HepG2 (cell line): ENCODE measurements around the gene SLC7A8. TPM values are rescaled to one million over a fixed set of nuclear protein-coding genes. Genes with fewer than 3 reads are reported as not detected.

Source experiments
- ATAC-seq: fragments of 200-7000 bp; cut with Tn5 transposase; 3 replicates; pipeline ENCODE4 v1.9.1; 2020; ENCODE audit warnings: mild to moderate bottlenecking, moderate library complexity
- BruUV-seq: library from RNA; stranded (reverse); fragments of 400-500 nt; replicated peaks from 2 replicates; lab custom pipeline; 2021; lab: Mats Ljungman, UMichigan
- CTCF ChIA-PET: fragments of 300-600 bp; formaldehyde crosslinking; extraction: SDS; loops from one replicate; lab custom pipeline; 2021; ENCODE audit warnings: low total read pairs, inconsistent platforms, low intra/inter-chr PET ratio; lab: Yijun Ruan, JAX
- POLR2A ChIA-PET: fragments of 350-600 bp; sonication (Branson Sonifier 250); formaldehyde crosslinking; loops from one replicate; lab custom pipeline; 2020; ENCODE audit warnings: antibody characterized with exemption, inconsistent platforms; lab: Yijun Ruan, JAX
- DNase-seq: peaks from one replicate; pipeline ENCODE4 v3.0.0-alpha.2; 2015; ENCODE audit warnings: low spot score
- FAIRE-seq: peaks from 3 replicates; lab custom pipeline; 2011; peaks lifted over from hg19 to GRCh38; lab: Jason Lieb, UNC
- H2AFZ ChIP-seq: one replicate; pipeline ENCODE4 v1.6.1; 2011; ENCODE audit warnings: low read length, inconsistent platforms
- H3K27ac ChIP-seq: fragments of 300-600 bp; 3 replicates; pipeline ENCODE4 v1.8.0; 2011; ENCODE audit warnings: mixed run types, mild to moderate bottlenecking, mixed read lengths, low read length, inconsistent platforms; ENCODE audit not compliant: insufficient read depth; ENCODE audit errors: extremely low read length
- H3K27me3 ChIP-seq, 2 experiments: fragments of 200-600 bp in 1 of 2; 2 replicates in 1 of 2; 3 replicates in 1 of 2; pipeline versions ENCODE4 v1.6.0 to v1.8.0; 2011; ENCODE audit warnings: low read length in 2 of 2, mild to moderate bottlenecking in 2 of 2, moderate library complexity in 2 of 2, inconsistent platforms in 1 of 2; ENCODE audit not compliant: insufficient read depth in 2 of 2, control insufficient read depth in 1 of 2
- H3K36me3 ChIP-seq, 2 experiments: fragments of 200-600 bp in 1 of 2; replicated peaks in 1 of 2; 2 replicates in 1 of 2; 3 replicates in 1 of 2; pipeline versions ENCODE4 v1.5.1 to v1.8.0; 2011; ENCODE audit warnings: low read length in 2 of 2, inconsistent platforms in 1 of 2; ENCODE audit not compliant: insufficient read depth in 2 of 2, control insufficient read depth in 1 of 2
- H3K4me1 ChIP-seq: 2 replicates; pipeline ENCODE4 v1.5.1; 2012; ENCODE audit warnings: low read length, inconsistent platforms; ENCODE audit not compliant: insufficient read depth
- H3K4me2 ChIP-seq: 2 replicates; pipeline ENCODE4 v1.6.0; 2011; ENCODE audit warnings: low read depth, low read length, inconsistent platforms
- H3K4me3 ChIP-seq, 3 experiments: fragments of 200-600 bp in 1 of 3; sonication (generic), shearing (Covaris generic) in 1 of 3; replicated peaks in 1 of 3; 2 replicates each; pipeline ENCODE4 v1.5.1; 2011 to 2016; ENCODE audit warnings: low read length in 3 of 3, inconsistent platforms in 2 of 3, low read depth in 2 of 3, mild to moderate bottlenecking in 2 of 3, control low read depth in 1 of 3, mixed read lengths in 1 of 3; ENCODE audit not compliant: insufficient read depth in 1 of 3
- H3K79me2 ChIP-seq: one replicate; pipeline ENCODE4 v1.6.1; 2011; ENCODE audit warnings: low read length, inconsistent platforms; ENCODE audit not compliant: insufficient read depth
- H3K9ac ChIP-seq: 2 replicates; pipeline ENCODE4 v1.6.0; 2011; ENCODE audit warnings: mild to moderate bottlenecking, low read depth, low read length, inconsistent platforms; ENCODE audit not compliant: insufficient read depth
- H3K9me3 ChIP-seq: 2 replicates; pipeline ENCODE4 v1.5.1; 2012; ENCODE audit warnings: mild to moderate bottlenecking, low read length
- H4K20me1 ChIP-seq: 2 replicates; pipeline ENCODE4 v1.6.0; 2011; ENCODE audit warnings: inconsistent platforms, mild to moderate bottlenecking, low read length, moderate library complexity; ENCODE audit not compliant: insufficient read depth
- AGO2 ChIP-seq: fragments of 200-400 bp; formaldehyde crosslinking; optimal IDR thresholded peaks from 2 replicates; pipeline ENCODE3; 2017; ENCODE audit warnings: mild to moderate bottlenecking, low read depth, low read length, moderate library complexity
- BHLHE40 ChIP-seq: IDR thresholded peaks from 2 replicates; pipeline ENCODE4 v1.6.1; 2011; ENCODE audit warnings: low read length, improper control_type of control experiment
- CCDC6 ChIP-seq: sonication (generic); formaldehyde crosslinking; IDR thresholded peaks from 2 replicates; pipeline ENCODE4 v1.8.1; 2022; ENCODE audit warnings: mild to moderate bottlenecking, missing genetic modification reagents, moderate library complexity
- CENPBD1 ChIP-seq: sonication (generic); formaldehyde crosslinking; IDR thresholded peaks from 2 replicates; pipeline ENCODE4 v1.8.0; 2022; ENCODE audit warnings: missing genetic modification reagents, low read depth, mild to moderate bottlenecking, borderline replicate concordance
- CREB3 ChIP-seq: sonication (generic); formaldehyde crosslinking; IDR thresholded peaks from 2 replicates; pipeline ENCODE4 v1.5.0; 2020; ENCODE audit warnings: missing genetic modification reagents
- EZH2 ChIP-seq: conservative IDR thresholded peaks from 2 replicates; pipeline ENCODE4 v1.6.1; 2012; ENCODE audit warnings: mild to moderate bottlenecking, low read depth, low read length, moderate library complexity
- HNF1A ChIP-seq, 2 experiments: sonication (generic) in 1 of 2; formaldehyde crosslinking in 1 of 2; IDR thresholded peaks; 2 replicates each; pipeline versions ENCODE4 v1.4.0 to v1.6.1; 2016 to 2020; ENCODE audit warnings: borderline replicate concordance in 1 of 2, low read depth in 1 of 2, mild to moderate bottlenecking in 1 of 2, missing genetic modification reagents in 1 of 2
- NFIB ChIP-seq: sonication (generic); formaldehyde crosslinking; IDR thresholded peaks from 2 replicates; pipeline ENCODE4 v1.9.0; 2021; ENCODE audit warnings: missing genetic modification reagents, mild to moderate bottlenecking, borderline replicate concordance
- PHB2 ChIP-seq: fragments of 450-650 bp; IDR thresholded peaks from 2 replicates; pipeline ENCODE4 v1.6.1; 2018; ENCODE audit not compliant: partially characterized antibody
- RBFOX2 ChIP-seq: fragments of 200-400 bp; formaldehyde crosslinking; IDR thresholded peaks from 2 replicates; pipeline ENCODE4 v1.6.1; 2017; ENCODE audit warnings: low read depth, mild to moderate bottlenecking, low read length
- RBM22 ChIP-seq: fragments of 200-400 bp; formaldehyde crosslinking; optimal IDR thresholded peaks from 2 replicates; pipeline ENCODE3; 2017; ENCODE audit warnings: mild to moderate bottlenecking, low read length, moderate library complexity
- SYNCRIP ChIP-seq: fragments of 200-400 bp; formaldehyde crosslinking; IDR thresholded peaks from 2 replicates; pipeline ENCODE4 v1.6.1; 2018; ENCODE audit warnings: mild to moderate bottlenecking, low read depth, low read length; ENCODE audit not compliant: insufficient read depth
- TBP ChIP-seq: sonication (generic); formaldehyde crosslinking; IDR thresholded peaks from 2 replicates; pipeline ENCODE4 v1.5.0; 2020; ENCODE audit warnings: missing genetic modification reagents
- ZNF234 ChIP-seq: sonication (generic); formaldehyde crosslinking; conservative IDR thresholded peaks from 2 replicates; pipeline ENCODE4 v1.5.1; 2020; ENCODE audit warnings: mild to moderate bottlenecking, missing genetic modification reagents
- ZNF446 ChIP-seq: sonication (generic); formaldehyde crosslinking; IDR thresholded peaks from 2 replicates; pipeline ENCODE4 v1.5.0; 2020; ENCODE audit warnings: mild to moderate bottlenecking, missing genetic modification reagents
- ZNF510 ChIP-seq: sonication (generic); formaldehyde crosslinking; IDR thresholded peaks from 2 replicates; pipeline ENCODE4 v1.4.0; 2020; ENCODE audit warnings: low read depth, mild to moderate bottlenecking, missing genetic modification reagents
- ZNF589 ChIP-seq: sonication (generic); formaldehyde crosslinking; conservative IDR thresholded peaks from 2 replicates; pipeline ENCODE4 v1.8.0; 2022; ENCODE audit warnings: mild to moderate bottlenecking, moderate library complexity, missing genetic modification reagents
- ZNF597 ChIP-seq: sonication (generic); formaldehyde crosslinking; IDR thresholded peaks from 2 replicates; pipeline ENCODE4 v1.5.0; 2020; ENCODE audit warnings: missing genetic modification reagents
- WGBS: methylation state at CpG from one replicate; pipeline ENCODE4 v1.1.6; 2017; ENCODE audit warnings: low lambda C conversion rate; 5-methylcytosine and 5-hydroxymethylcytosine counted together
- in situ Hi-C: cut with HindIII; loops from 2 replicates; pipeline ENCODE4 v1.10.0; 2017; ENCODE audit warnings: low pct_unique_long_range_greater_than_20kb; ENCODE audit not compliant: extremely low pct_ligation_motif_present
- intact Hi-C: fragments of 100-400 bp; cut with micrococcal nuclease; formaldehyde crosslinking; loops from one replicate; pipeline ENCODE4 v1.10.0; 2022; ENCODE audit not compliant: unreplicated experiment
- polyA plus RNA-seq, 8 experiments: library from polyadenylated mRNA; depleted of rRNA in 3 of 8; stranded (reverse) in 7 of 8; unstranded in 1 of 8; fragments of >200 nt; fragmentation: Illumina TruSeq in 4 of 8; extraction: Trizol in 4 of 8; gene quantifications; 2 replicates each; pipeline versions ENCODE4 v1.2.1 to v1.2.3, GENCODE V29; 2011 to 2016; ENCODE audit warnings: low read depth in 4 of 8, missing spikeins in 1 of 8, mixed read lengths in 1 of 8; ENCODE audit not compliant: insufficient read depth in 1 of 8
- total RNA-seq, 5 experiments: library from RNA; depleted of rRNA; stranded (reverse); fragments of >200 nt; fragmentation: Illumina TruSeq; extraction: Trizol; gene quantifications; 2 replicates each; pipeline ENCODE4 v1.2.3, GENCODE V29; 2016; ENCODE audit warnings: low read depth in 1 of 5

Gene SLC7A8
- total and polyA plus RNA-seq, 2 of the 13 experiments (the other 11 are each of a cell fraction or from before 2014, with no cell fraction given) = 0.25 TPM; not detected in 1

- no peaks in the 10 kb centered on the region; a peak in 1 of 5 replicates for H3K27me3 ChIP-seq
- intact Hi-C loops (loop anchor here (10.0 kb wide), 1 partner anchor 1025 kb away; the partner anchor contains the start of genes DCAF11 and NRL), in situ Hi-C loops (no loop called here)
- ATAC-seq (no peak), FAIRE-seq (no peak), DNase-seq (no peak)
- POLR2A ChIA-PET = interaction anchor here (0.9 to 3.1 kb wide), 2 partner anchors 18 to 21 kb away, joined by 3 to 11 read pairs; no protein-coding TSS in a partner anchor
- peaks cover 21% of the 10 kb centered on the region for H3K4me1 ChIP-seq
- H3K4me2 ChIP-seq = no peak overlapping the region
- H3K36me3 ChIP-seq = peaks cover 42 to 81% of the 10 kb centered on the region in 2 experiments
- H4K20me1 ChIP-seq = peaks cover 28% of the 10 kb centered on the region
- H3K4me3 ChIP-seq = no peak overlapping the region
- 98% methylated on average over 4 of the region's 4 CpGs for WGBS
- CTCF ChIA-PET = no interaction called here
- no peak overlapping the region for H3K27ac ChIP-seq
- peaks cover 51% of the 10 kb centered on the region for H3K79me2 ChIP-seq
- no peak overlapping the region for H3K9ac ChIP-seq
- BruUV-seq = no TSS peak
- H3K9me3 ChIP-seq = no peaks in the 10 kb centered on the region
- H2AFZ ChIP-seq = no peak overlapping the region
- TF ChIP-seq NFIB (CRISPR knock-in tag) = no peak
- TF ChIP-seq ZNF446 (CRISPR knock-in tag) = no peak
- TF ChIP-seq RBFOX2 = peak; percentile 54; the same call in 1 of the 2 replicates
- TF ChIP-seq CREB3 (CRISPR knock-in tag) = no peak
- no peak for TF ChIP-seq TBP (CRISPR knock-in tag)
- TF ChIP-seq CENPBD1 (CRISPR knock-in tag) = no peak
- 0 out of 2 replicates have a peak, but pooled peaks have one; percentile 47 for TF ChIP-seq ZNF510
- no peak for TF ChIP-seq EZH2
- no peak for TF ChIP-seq ZNF234 (CRISPR knock-in tag)
- no peak for TF ChIP-seq PHB2
- no peak for TF ChIP-seq ZNF589
- no peak for TF ChIP-seq CCDC6 (CRISPR knock-in tag)
- TF ChIP-seq RBM22 = peak; percentile 87
- no peak for TF ChIP-seq BHLHE40
- TF ChIP-seq SYNCRIP = no peak
- TF ChIP-seq AGO2 = no peak
- no peak for TF ChIP-seq HNF1A (IDR thresholded peaks at IDR 0.05; ENCODE audit: low read depth)
- no peak for TF ChIP-seq HNF1A (CRISPR knock-in tag; IDR thresholded peaks at IDR 0.05; ENCODE audit: borderline replicate concordance)
- no peak for TF ChIP-seq ZNF597 (CRISPR knock-in tag)
These were observed 93.2 kb downstream of the SLC7A8 start for GRCh38 chr14:23090254-23090636.
